Type B pancreatic cell (in vitro differentiated cells): ENCODE measurements around the gene ST7. TPM values are rescaled to one million over a fixed set of nuclear protein-coding genes. Genes with fewer than 3 reads are reported as not detected.

Experiments
- DNase-seq: peaks from one replicate; pipeline ENCODE4 v3.0.0; 2021; ENCODE audit warnings: mixed read lengths; ENCODE audit not compliant: unreplicated experiment; ENCODE audit errors: extremely low spot score
- H3K27ac Mint-ChIP-seq: 2 replicates; pipeline ENCODE4 v1.8.0; 2021; ENCODE audit warnings: mild to moderate bottlenecking, mixed read lengths
- H3K27me3 Mint-ChIP-seq: 2 replicates; pipeline ENCODE4 v1.8.0; 2021; ENCODE audit warnings: mixed read lengths
- H3K36me3 Mint-ChIP-seq: 2 replicates; pipeline ENCODE4 v1.8.0; 2021; ENCODE audit warnings: mixed read lengths
- H3K4me1 Mint-ChIP-seq: one replicate; pipeline ENCODE4 v1.8.0; 2021; ENCODE audit warnings: mixed read lengths; ENCODE audit not compliant: unreplicated experiment
- H3K4me3 Mint-ChIP-seq: 2 replicates; pipeline ENCODE4 v1.8.0; 2021; ENCODE audit warnings: mild to moderate bottlenecking, mixed read lengths
- H3K9me3 Mint-ChIP-seq: 2 replicates; pipeline ENCODE4 v1.8.0; 2021; ENCODE audit warnings: mixed read lengths
- total RNA-seq: library from RNA; stranded (reverse); gene quantifications from 2 replicates; pipeline ENCODE4 v1.2.1, GENCODE V29; 2021; ENCODE audit warnings: low replicate concordance
- TF ChIP-seq, protein P1 (sequence below): fragments of 200-600 bp; sonication (generic); conservative IDR thresholded peaks from 2 replicates; pipeline ENCODE4 v1.5.0; 2021; ENCODE audit warnings: antibody characterized with exemption, mild to moderate bottlenecking

The ST7 gene
- total RNA-seq, 1 donor from 2014 or later, result 25.0 TPM

DNA sequence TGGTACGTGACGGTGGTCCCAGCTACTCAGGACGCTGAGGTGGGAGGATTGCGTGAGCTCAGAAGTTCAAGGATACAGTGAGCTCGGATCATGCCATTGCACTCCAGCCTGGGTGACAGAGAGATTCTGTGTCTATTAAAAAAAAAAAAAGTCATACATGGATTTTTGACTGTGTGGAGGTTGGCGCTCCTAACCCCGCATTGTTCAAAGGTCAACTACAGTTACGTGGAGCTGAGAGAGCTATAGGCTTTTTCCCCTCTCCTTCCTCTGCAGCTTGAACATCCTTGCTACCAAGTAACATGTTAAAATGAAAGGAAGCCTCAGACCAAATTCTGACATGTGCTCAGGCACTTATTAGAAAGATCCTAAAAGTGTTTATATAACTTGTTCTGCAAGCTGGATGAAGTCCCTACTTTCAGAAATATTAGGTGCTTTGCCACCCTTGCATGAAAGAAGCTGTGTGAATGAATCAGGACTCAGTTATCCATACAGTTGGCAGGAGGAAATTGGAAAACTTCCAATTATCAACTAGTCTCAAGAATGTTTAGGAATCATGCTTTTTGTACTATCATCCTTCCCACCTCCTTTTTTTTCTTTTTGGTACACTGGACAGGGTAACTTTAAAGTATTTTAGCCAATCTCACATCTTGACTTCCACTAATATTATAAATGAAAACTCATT is 12.5 kb upstream of the ST7 start:
- H3K4me3 Mint-ChIP-seq, result no peak overlapping the region
- H3K9me3 Mint-ChIP-seq, result no peaks in the 10 kb centered on the region
- TF ChIP-seq, protein P1, sequence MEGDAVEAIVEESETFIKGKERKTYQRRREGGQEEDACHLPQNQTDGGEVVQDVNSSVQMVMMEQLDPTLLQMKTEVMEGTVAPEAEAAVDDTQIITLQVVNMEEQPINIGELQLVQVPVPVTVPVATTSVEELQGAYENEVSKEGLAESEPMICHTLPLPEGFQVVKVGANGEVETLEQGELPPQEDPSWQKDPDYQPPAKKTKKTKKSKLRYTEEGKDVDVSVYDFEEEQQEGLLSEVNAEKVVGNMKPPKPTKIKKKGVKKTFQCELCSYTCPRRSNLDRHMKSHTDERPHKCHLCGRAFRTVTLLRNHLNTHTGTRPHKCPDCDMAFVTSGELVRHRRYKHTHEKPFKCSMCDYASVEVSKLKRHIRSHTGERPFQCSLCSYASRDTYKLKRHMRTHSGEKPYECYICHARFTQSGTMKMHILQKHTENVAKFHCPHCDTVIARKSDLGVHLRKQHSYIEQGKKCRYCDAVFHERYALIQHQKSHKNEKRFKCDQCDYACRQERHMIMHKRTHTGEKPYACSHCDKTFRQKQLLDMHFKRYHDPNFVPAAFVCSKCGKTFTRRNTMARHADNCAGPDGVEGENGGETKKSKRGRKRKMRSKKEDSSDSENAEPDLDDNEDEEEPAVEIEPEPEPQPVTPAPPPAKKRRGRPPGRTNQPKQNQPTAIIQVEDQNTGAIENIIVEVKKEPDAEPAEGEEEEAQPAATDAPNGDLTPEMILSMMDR, result no peak
- H3K36me3 Mint-ChIP-seq, result no peaks in the 10 kb centered on the region
- no peak overlapping the region for H3K27ac Mint-ChIP-seq
- no peaks in the 10 kb centered on the region for H3K4me1 Mint-ChIP-seq
- DNase-seq, result no peak
- no peaks in the 10 kb centered on the region for H3K27me3 Mint-ChIP-seq

DNA sequence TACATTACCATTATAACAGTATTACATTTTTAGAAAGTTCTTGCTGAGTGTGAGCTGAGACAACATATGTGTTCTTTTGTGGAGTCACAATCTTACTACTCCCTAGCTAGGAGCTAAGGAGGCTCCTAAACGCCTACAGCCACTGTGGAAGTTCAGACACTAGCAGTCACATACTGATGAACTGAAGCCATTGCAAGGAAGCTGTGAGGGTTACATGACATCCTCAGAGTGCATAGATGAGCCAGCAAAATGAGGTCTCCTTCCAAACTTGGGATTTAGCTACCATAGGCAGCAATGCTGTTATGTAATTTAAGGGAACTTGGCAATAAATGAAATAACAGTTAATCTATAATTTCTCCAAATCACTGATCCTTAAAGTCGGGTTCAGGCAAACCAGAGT is 10.8 kb upstream of the ST7 start:
- no peaks in the 10 kb centered on the region for H3K36me3 Mint-ChIP-seq
- TF ChIP-seq, protein P1, result no peak

DNA sequence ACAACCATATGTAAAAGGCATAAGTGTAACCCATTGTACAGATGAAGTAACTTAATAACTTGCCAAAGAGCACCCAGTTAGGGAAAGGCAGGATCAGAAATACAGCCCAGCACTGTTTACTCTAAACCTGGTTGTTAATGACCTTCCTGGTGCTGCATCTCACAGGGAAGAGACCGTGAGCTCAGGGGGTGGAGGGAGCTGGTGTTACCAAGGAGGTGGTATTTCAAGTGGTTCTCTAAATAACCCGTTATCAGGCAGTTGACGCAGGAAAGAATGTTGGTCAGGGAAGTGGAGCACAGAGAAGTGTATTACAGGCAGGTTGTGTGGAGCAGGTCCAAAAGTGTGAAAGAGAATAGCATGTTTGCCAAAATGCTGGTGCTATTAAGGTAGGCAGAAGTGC is 4.4 kb upstream of the ST7 start:
- no peaks in the 10 kb centered on the region for H3K27me3 Mint-ChIP-seq
- H3K36me3 Mint-ChIP-seq, result no peaks in the 10 kb centered on the region
- H3K4me3 Mint-ChIP-seq, result peak overlapping the region; percentile 5
- TF ChIP-seq, protein P1, result no peak
- DNase-seq, result no peak
- H3K4me1 Mint-ChIP-seq, result peaks cover 14% of the 10 kb centered on the region
- peak overlapping the region; percentile 20 for H3K27ac Mint-ChIP-seq
- H3K9me3 Mint-ChIP-seq, result no peaks in the 10 kb centered on the region

More for the DNA sequence above, 10.8 kb upstream of the ST7 start:
- H3K9me3 Mint-ChIP-seq, result no peaks in the 10 kb centered on the region
- H3K27me3 Mint-ChIP-seq, result no peaks in the 10 kb centered on the region
- H3K4me3 Mint-ChIP-seq, result no peak overlapping the region
- no peaks in the 10 kb centered on the region for H3K4me1 Mint-ChIP-seq
- DNase-seq, result no peak
- no peak overlapping the region for H3K27ac Mint-ChIP-seq

DNA sequence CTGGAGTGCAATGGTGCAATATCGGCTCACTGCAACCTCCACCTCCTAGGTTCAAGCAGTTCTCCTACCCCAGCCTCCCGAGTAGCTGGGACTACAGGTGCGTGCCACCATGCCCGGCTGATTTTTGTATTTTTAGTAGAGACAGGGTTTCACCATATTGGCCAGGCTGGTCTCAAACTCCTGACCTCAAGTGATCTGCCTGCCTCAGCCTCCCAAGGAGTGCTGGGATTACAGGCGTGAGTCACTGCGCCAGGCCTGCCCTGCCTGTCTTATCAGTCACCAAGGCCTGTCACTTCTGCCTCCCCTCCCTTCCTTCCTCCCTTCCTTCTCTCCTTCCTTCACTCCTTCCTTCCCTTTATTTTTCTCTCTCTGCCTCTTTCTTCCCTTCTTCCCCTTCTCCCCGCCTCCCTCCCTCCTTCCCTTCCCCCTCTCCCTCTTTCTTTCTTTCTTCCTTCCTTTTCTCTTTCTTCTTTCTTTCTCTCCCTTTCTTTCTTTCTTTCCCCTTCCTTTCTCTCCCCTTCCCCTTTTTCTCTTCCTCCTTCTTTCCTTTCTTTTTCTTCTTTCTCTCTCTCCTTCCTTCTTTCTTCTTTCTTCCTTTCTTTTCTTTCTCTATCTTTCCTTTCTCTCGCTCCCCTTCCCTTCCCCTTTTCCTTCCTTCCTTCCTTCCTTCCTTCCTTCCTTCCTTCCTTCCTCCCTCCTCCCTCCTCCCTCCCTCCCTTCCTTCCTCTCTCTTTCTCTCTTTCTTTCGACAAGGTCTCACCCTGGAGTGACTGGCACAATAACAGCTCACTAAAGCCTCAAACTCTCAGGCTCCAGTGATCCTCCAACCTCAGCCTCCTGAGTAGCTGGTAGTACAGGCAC is 3.1 kb upstream of the ST7 start:
- H3K4me1 Mint-ChIP-seq, result peaks cover 23% of the 10 kb centered on the region
- H3K4me3 Mint-ChIP-seq, result no peak overlapping the region
- no peaks in the 10 kb centered on the region for H3K27me3 Mint-ChIP-seq
- TF ChIP-seq, protein P1, result no peak
- no peaks in the 10 kb centered on the region for H3K36me3 Mint-ChIP-seq
- DNase-seq, result no peak
- no peak overlapping the region for H3K27ac Mint-ChIP-seq
- H3K9me3 Mint-ChIP-seq, result no peaks in the 10 kb centered on the region

DNA sequence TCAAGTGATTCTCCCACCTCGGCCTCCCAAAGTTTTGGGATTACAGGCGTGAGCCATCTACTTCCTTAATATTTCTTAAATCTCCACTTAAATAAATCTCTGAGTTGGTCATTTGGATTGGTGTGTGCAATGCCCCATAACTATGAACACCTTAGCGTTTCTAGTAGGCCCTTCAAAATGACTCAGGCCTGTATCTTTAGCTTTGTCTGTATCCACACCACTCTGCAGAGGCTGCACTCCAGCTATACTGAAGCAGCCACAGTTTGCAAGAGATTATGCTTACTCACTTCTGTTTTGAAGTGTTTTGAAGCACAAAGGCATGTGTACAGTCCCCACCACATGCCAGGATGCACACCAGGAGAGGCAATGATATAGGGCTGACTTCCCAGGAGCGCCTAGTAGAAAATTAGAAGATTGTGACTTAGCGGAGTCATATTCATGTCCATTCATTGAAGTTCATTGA is 2.4 kb upstream of the ST7 start:
- peak overlapping the region; percentile 20 for H3K4me3 Mint-ChIP-seq
- TF ChIP-seq, protein P1, result no peak
- no peak overlapping the region for H3K27ac Mint-ChIP-seq
- no peaks in the 10 kb centered on the region for H3K9me3 Mint-ChIP-seq
- H3K27me3 Mint-ChIP-seq, result no peaks in the 10 kb centered on the region
- H3K36me3 Mint-ChIP-seq, result no peaks in the 10 kb centered on the region
- peaks cover 27% of the 10 kb centered on the region for H3K4me1 Mint-ChIP-seq
- DNase-seq, result no peak
